ENCODE measurements around the gene NUP42. TPM values are rescaled to one million over a fixed set of nuclear protein-coding genes. Genes with fewer than 3 reads are reported as not detected.
"Not testable (repeated sequence)": the region's sequence is repeated elsewhere in the genome, so short reads cannot be mapped to it uniquely, and the experiment has no call there.

Gene NUP42
- total RNA-seq, 1 experiment from 2014 or later: 30.3 TPM

DNA sequence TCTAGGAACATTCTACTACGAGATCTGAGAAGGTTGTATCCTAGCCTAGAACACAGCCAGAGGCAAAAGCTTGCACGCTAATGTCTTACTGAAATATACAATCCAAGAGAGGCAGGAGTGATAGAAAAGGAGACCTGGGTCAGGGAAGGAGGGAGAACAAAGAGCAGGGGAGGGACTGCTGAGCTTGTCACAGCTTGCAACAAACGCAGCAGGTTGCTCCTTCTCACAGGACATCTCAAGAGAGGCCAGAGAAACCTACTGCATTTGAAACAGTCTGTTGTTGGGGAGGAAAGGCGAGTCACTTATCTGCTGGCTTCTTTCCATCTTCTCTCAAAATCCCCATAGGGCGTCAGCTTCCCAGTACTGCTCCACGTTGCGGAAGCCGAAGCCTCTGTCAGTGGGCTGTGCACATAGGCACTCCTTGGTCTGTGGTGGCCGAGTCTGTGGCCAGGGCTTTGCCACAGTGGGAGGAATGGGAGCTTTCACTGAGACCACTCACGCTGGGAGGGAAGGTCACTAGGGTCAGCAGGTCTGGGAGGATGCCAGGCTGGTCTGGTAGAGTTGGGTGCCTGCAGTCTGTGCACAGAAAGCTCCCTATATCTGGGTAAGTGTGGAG lies 39.0 kb downstream of the NUP42 start:
- BruUV-seq (replicated peaks): no TSS peak
- no peaks in the 10 kb centered on the region for H3K27me3 ChIP-seq (ENCODE audit: control insufficient read depth, insufficient read depth, low read length)
- DNase-seq (ENCODE audit: low read depth, low spot score) (no peak), ATAC-seq (no peak)
- intact Hi-C loops (cut with micrococcal nuclease; ENCODE audit: unreplicated experiment) (no loop called here), in situ Hi-C loops (cut with HindIII; ENCODE audit: low pct_unique_long_range_greater_than_20kb, low sequenced_read_pairs) (no loop called here)
- H3K4me3 ChIP-seq (ENCODE audit: low read depth in 2 of 2, low read length in 2 of 2): no peak overlapping the region
- TF ChIP-seq POLR2AphosphoS5 (IDR thresholded peaks at IDR 0.05; ENCODE audit: low read depth, low read length) (no peak), SIN3A (IDR thresholded peaks at IDR 0.05; ENCODE audit: borderline replicate concordance, insufficient read depth, low read depth, low read length) (no peak), TCF7L2 (IDR thresholded peaks at IDR 0.05; ENCODE audit: low read depth, low read length) (no peak)
- TF ChIP-seq, protein P1, sequence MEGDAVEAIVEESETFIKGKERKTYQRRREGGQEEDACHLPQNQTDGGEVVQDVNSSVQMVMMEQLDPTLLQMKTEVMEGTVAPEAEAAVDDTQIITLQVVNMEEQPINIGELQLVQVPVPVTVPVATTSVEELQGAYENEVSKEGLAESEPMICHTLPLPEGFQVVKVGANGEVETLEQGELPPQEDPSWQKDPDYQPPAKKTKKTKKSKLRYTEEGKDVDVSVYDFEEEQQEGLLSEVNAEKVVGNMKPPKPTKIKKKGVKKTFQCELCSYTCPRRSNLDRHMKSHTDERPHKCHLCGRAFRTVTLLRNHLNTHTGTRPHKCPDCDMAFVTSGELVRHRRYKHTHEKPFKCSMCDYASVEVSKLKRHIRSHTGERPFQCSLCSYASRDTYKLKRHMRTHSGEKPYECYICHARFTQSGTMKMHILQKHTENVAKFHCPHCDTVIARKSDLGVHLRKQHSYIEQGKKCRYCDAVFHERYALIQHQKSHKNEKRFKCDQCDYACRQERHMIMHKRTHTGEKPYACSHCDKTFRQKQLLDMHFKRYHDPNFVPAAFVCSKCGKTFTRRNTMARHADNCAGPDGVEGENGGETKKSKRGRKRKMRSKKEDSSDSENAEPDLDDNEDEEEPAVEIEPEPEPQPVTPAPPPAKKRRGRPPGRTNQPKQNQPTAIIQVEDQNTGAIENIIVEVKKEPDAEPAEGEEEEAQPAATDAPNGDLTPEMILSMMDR (IDR thresholded peaks at IDR 0.05): no peak
- TF ChIP-seq, protein P2, sequence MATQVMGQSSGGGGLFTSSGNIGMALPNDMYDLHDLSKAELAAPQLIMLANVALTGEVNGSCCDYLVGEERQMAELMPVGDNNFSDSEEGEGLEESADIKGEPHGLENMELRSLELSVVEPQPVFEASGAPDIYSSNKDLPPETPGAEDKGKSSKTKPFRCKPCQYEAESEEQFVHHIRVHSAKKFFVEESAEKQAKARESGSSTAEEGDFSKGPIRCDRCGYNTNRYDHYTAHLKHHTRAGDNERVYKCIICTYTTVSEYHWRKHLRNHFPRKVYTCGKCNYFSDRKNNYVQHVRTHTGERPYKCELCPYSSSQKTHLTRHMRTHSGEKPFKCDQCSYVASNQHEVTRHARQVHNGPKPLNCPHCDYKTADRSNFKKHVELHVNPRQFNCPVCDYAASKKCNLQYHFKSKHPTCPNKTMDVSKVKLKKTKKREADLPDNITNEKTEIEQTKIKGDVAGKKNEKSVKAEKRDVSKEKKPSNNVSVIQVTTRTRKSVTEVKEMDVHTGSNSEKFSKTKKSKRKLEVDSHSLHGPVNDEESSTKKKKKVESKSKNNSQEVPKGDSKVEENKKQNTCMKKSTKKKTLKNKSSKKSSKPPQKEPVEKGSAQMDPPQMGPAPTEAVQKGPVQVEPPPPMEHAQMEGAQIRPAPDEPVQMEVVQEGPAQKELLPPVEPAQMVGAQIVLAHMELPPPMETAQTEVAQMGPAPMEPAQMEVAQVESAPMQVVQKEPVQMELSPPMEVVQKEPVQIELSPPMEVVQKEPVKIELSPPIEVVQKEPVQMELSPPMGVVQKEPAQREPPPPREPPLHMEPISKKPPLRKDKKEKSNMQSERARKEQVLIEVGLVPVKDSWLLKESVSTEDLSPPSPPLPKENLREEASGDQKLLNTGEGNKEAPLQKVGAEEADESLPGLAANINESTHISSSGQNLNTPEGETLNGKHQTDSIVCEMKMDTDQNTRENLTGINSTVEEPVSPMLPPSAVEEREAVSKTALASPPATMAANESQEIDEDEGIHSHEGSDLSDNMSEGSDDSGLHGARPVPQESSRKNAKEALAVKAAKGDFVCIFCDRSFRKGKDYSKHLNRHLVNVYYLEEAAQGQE (IDR thresholded peaks at IDR 0.05; ENCODE audit: insufficient read depth in 1 of 2, low read depth in 2 of 2, low read length in 1 of 2): no peak
- H3K9me3 ChIP-seq (ENCODE audit: control insufficient read depth, insufficient read depth, low read depth, low read length): no peaks in the 10 kb centered on the region
- ChIA-PET CTCF (interaction anchor here (0.6 kb wide), 1 partner anchor 33 kb away, joined by 8 read pairs; no protein-coding TSS in a partner anchor), POLR2A (no interaction called here)
- H3K4me1 ChIP-seq (ENCODE audit: control insufficient read depth, insufficient read depth, low read length): no peaks in the 10 kb centered on the region
- no peak overlapping the region for H3K27ac ChIP-seq (ENCODE audit: low read length)
- no peaks in the 10 kb centered on the region for H3K36me3 ChIP-seq (ENCODE audit: control insufficient read depth, insufficient read depth, low read length)

GRCh38 chr7:23222439-23223030 lies 40.7 kb downstream of the NUP42 start:
- intact Hi-C loops (cut with micrococcal nuclease; ENCODE audit: unreplicated experiment): no loop called here
- ATAC-seq: peak; percentile 31; the same call in 1 of the 2 replicates
- CTCF ChIA-PET: no interaction called here

DNA sequence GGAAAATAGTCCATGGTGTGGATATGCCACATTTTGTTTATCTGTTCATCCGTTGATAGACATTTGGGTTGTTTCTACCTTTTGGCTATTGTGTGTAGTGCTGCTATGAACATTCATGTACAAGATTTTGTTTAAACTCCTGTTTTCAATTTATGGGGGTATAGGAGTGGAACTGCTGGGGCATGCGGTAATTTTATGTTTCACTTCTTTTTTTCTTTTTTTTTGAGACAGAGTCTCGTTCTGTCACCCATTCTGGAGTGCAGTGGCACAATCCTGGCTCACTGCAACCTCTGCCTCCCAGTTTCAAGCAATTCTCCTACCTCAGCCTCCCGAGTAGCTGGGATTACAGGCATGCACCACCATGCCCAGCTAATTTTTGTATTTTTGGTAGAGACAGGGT lies 42.5 kb downstream of the NUP42 start:
- H3K27ac ChIP-seq (ENCODE audit: low read length); ATAC-seq; in situ Hi-C loops (cut with HindIII; ENCODE audit: low pct_unique_long_range_greater_than_20kb, low sequenced_read_pairs); H3K4me3 ChIP-seq (ENCODE audit: low read depth in 2 of 2, low read length in 2 of 2); CTCF ChIA-PET; H3K9me3 ChIP-seq (ENCODE audit: control insufficient read depth, insufficient read depth, low read depth, low read length); H3K4me1 ChIP-seq (ENCODE audit: control insufficient read depth, insufficient read depth, low read length); H3K27me3 ChIP-seq (ENCODE audit: control insufficient read depth, insufficient read depth, low read length); H3K36me3 ChIP-seq (ENCODE audit: control insufficient read depth, insufficient read depth, low read length); intact Hi-C loops (cut with micrococcal nuclease; ENCODE audit: unreplicated experiment); BruUV-seq (replicated peaks); POLR2A ChIA-PET; DNase-seq (ENCODE audit: low read depth, low spot score): not testable (repeated sequence)

More at GRCh38 chr7:23222439-23223030, 40.7 kb downstream of the NUP42 start:
- H3K4me1 ChIP-seq (ENCODE audit: control insufficient read depth, insufficient read depth, low read length): no peaks in the 10 kb centered on the region
- TF ChIP-seq, protein P2 (IDR thresholded peaks at IDR 0.05; ENCODE audit: insufficient read depth in 1 of 2, low read depth in 2 of 2, low read length in 1 of 2): no peak
- TF ChIP-seq, protein P1 (IDR thresholded peaks at IDR 0.05): no peak
- TF ChIP-seq TCF7L2 (IDR thresholded peaks at IDR 0.05; ENCODE audit: low read depth, low read length): no peak
- no peaks in the 10 kb centered on the region for H3K9me3 ChIP-seq (ENCODE audit: control insufficient read depth, insufficient read depth, low read depth, low read length)
- H3K27me3 ChIP-seq (ENCODE audit: control insufficient read depth, insufficient read depth, low read length): no peaks in the 10 kb centered on the region
- DNase-seq (ENCODE audit: low read depth, low spot score): no peak
- H3K27ac ChIP-seq (ENCODE audit: low read length): no peak overlapping the region
- H3K4me3 ChIP-seq (ENCODE audit: low read depth in 2 of 2, low read length in 2 of 2): no peak overlapping the region
- no peaks in the 10 kb centered on the region for H3K36me3 ChIP-seq (ENCODE audit: control insufficient read depth, insufficient read depth, low read length)
- BruUV-seq (replicated peaks): no TSS peak
- POLR2A ChIA-PET: no interaction called here
- in situ Hi-C loops (cut with HindIII; ENCODE audit: low pct_unique_long_range_greater_than_20kb, low sequenced_read_pairs): no loop called here
